ENCODE data around the gene RPL14. TPM values are rescaled to one million over a fixed set of nuclear protein-coding genes. Genes with fewer than 3 reads are reported as not detected.
A peak's percentile ranks its signal among the peaks of the same experiment; 100 is the strongest.

RPL14 gene
- total and polyA plus RNA-seq, 10 of the 15 experiments (the other 5 are each of a cell fraction or from before 2014, with no cell fraction given): 530 to 3,008 (median 1,136) TPM

GRCh38 chr3:40505599-40506462, 48.7 kb downstream of the RPL14 start, which contains the start of gene ZNF620 (continued):
- no peak for TF ChIP-seq USF1 (IDR thresholded peaks at IDR 0.05; ENCODE audit: borderline replicate concordance, extremely low read length, insufficient read depth, low read depth, low read length)
- TF ChIP-seq TCF3 (IDR thresholded peaks at IDR 0.05; ENCODE audit: borderline replicate concordance, insufficient read depth, low read depth, low read length): no peak
- peak; percentile 60; the same call in 1 of the 2 replicates for TF ChIP-seq GABPA (IDR thresholded peaks at IDR 0.05; ENCODE audit: low read depth)
- TF ChIP-seq PML (IDR thresholded peaks at IDR 0.05; ENCODE audit: low read length): no peak
- TF ChIP-seq FOS (IDR thresholded peaks at IDR 0.05; ENCODE audit: borderline replicate concordance, extremely low read depth, insufficient read length): no peak
- no peak for TF ChIP-seq ZBTB40 (IDR thresholded peaks at IDR 0.05; ENCODE audit: borderline replicate concordance)
- TF ChIP-seq JUND (IDR thresholded peaks at IDR 0.05; ENCODE audit: low read depth, low read length): no peak
- TF ChIP-seq CBFB (IDR thresholded peaks at IDR 0.05; ENCODE audit: low read depth): no peak
- TF ChIP-seq GATAD2B (conservative IDR thresholded peaks at IDR 0.05; ENCODE audit: low read depth): peak; percentile 71; the same call in 1 of the 2 replicates
- TF ChIP-seq YY1 (IDR thresholded peaks at IDR 0.05; ENCODE audit: low read depth, low read length): peak; percentile 41; the same call in 1 of the 2 replicates
- peak; percentile 49 for TF ChIP-seq RUNX3 (IDR thresholded peaks at IDR 0.05; ENCODE audit: low read length)
- peak; percentile 63 for TF ChIP-seq IKZF1 (conservative IDR thresholded peaks at IDR 0.05)
- no peak for TF ChIP-seq ZNF217 (IDR thresholded peaks at IDR 0.05)
- no peak for TF ChIP-seq BMI1 (IDR thresholded peaks at IDR 0.05; ENCODE audit: borderline replicate concordance)
- peak; percentile 45; the same call in 1 of the 2 replicates for TF ChIP-seq EED (IDR thresholded peaks at IDR 0.05; ENCODE audit: low read depth)
- TF ChIP-seq BCL11A (IDR thresholded peaks at IDR 0.05; ENCODE audit: low read depth, low read length): no peak
- peak in 1 of 2 experiments; percentile 20; a peak in 1 of 4 replicates for TF ChIP-seq BHLHE40 (IDR thresholded peaks at IDR 0.05; ENCODE audit: borderline replicate concordance in 1 of 2, low read depth in 2 of 2, low read length in 1 of 2)

Measured in GM12878 (cell line).